HG02981 (cell line): ENCODE measurements around the gene PMF1.
"Not testable (repeated sequence)": the region's sequence is repeated elsewhere in the genome, so short reads cannot be mapped to it uniquely, and the experiment has no call there.

Source experiments
- ATAC-seq: cut with Tn5 transposase; IDR thresholded peaks from one replicate; pipeline ENCODE4 v1.9.1; 2021; ENCODE audit warnings: mild to moderate bottlenecking, moderate library complexity; ENCODE audit not compliant: unreplicated experiment

The PMF1 gene

GRCh38 chr1:156212833-156213643 is at the start of gene PMF1:
Gene PMF1, plus strand, starts transcription at chr1:156213007. Its CDS starts 9 bp downstream, at chr1:156213016.
- ATAC-seq = peak; percentile 90

- no peak for ATAC-seq
Observed at GRCh38 chr1:156163712-156164111, 49.1 kb upstream of the PMF1 start.

- no peak for ATAC-seq
Observed at GRCh38 chr1:156164125-156164831, 48.5 kb upstream of the PMF1 start.

GRCh38 chr1:156165083-156165482 is 47.7 kb upstream of the PMF1 start:
- no peak for ATAC-seq

- ATAC-seq = no peak
Observed at GRCh38 chr1:156167536-156167935, 45.3 kb upstream of the PMF1 start.

- ATAC-seq = no peak
Observed at GRCh38 chr1:156172696-156173470, 39.9 kb upstream of the PMF1 start.

GRCh38 chr1:156176610-156177210 is 36.1 kb upstream of the PMF1 start:
- ATAC-seq = no peak

- ATAC-seq = no peak
Observed at GRCh38 chr1:156177919-156178654, 34.7 kb upstream of the PMF1 start.

- no peak for ATAC-seq
Observed at GRCh38 chr1:156180471-156180870, 32.3 kb upstream of the PMF1 start.

- ATAC-seq = not testable (repeated sequence)
Observed at GRCh38 chr1:156181391-156181924, 31.3 kb upstream of the PMF1 start.

- ATAC-seq = not testable (repeated sequence)
Observed at GRCh38 chr1:156182010-156182779, 30.6 kb upstream of the PMF1 start.

- ATAC-seq = not testable (repeated sequence)
Observed at GRCh38 chr1:156186347-156187177, 26.2 kb upstream of the PMF1 start.

- ATAC-seq = not testable (repeated sequence)
Observed at GRCh38 chr1:156190265-156190664, 22.5 kb upstream of the PMF1 start.

- no peak for ATAC-seq
Observed at GRCh38 chr1:156191292-156191964, 21.4 kb upstream of the PMF1 start.

- no peak for ATAC-seq
Observed at GRCh38 chr1:156193208-156193487, 19.7 kb upstream of the PMF1 start.

- peak; percentile 96 for ATAC-seq
Observed at GRCh38 chr1:156193488-156194299, 19.1 kb upstream of the PMF1 start, which contains the start of gene SLC25A44. Gene SLC25A44, plus strand, starts transcription at chr1:156194104. Its CDS starts 5,744 bp downstream, at chr1:156199848.

- ATAC-seq = no peak
Observed at GRCh38 chr1:156194300-156194652, 18.5 kb upstream of the PMF1 start.
